ENCODE measurements around the gene CCNF.
A peak's percentile ranks its signal among the peaks of the same experiment; 100 is the strongest.

CCNF gene

GRCh38 chr16:2458887-2459646, 29.8 kb downstream of the CCNF start (continued):
- TF ChIP-seq, protein P1, sequence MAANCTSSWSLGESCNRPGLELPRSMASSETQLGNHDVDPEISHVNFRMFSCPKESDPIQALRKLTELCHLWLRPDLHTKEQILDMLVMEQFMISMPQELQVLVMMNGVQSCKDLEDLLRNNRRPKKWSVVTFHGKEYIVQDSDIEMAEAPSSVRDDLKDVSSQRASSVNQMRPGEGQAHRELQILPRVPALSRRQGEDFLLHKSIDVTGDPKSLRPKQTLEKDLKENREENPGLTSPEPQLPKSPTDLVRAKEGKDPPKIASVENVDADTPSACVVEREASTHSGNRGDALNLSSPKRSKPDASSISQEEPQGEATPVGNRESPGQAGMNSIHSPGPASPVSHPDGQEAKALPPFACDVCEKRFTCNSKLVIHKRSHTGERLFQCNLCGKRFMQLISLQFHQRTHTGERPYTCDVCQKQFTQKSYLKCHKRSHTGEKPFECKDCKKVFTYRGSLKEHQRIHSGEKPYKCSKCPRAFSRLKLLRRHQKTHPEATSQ (tag by site-specific recombination; IDR thresholded peaks at IDR 0.05) = 0 out of 2 replicates have a peak, but pooled peaks have one; percentile 15
- TF ChIP-seq ZNF37A (tag by site-specific recombination; IDR thresholded peaks at IDR 0.05) (no peak), ZNF558 (tag by site-specific recombination; IDR thresholded peaks at IDR 0.05) (no peak), ZNF155 (tag by site-specific recombination; IDR thresholded peaks at IDR 0.05) (no peak), OVOL3 (tag by site-specific recombination; IDR thresholded peaks at IDR 0.05) (no peak), ZNF16 (tag by site-specific recombination; IDR thresholded peaks at IDR 0.05; ENCODE audit: low read depth) (no peak), KLF1 (tag by site-specific recombination; IDR thresholded peaks at IDR 0.05) (peak; percentile 40; the same call in 1 of the 2 replicates), ZNF776 (tag by site-specific recombination; IDR thresholded peaks at IDR 0.05; ENCODE audit: borderline replicate concordance) (no peak), TCF7L2 (IDR thresholded peaks at IDR 0.05; ENCODE audit: borderline replicate concordance, low read depth, low read length) (no peak), ZNF548 (tag by site-specific recombination; IDR thresholded peaks at IDR 0.05) (no peak), ZBTB7A (tag by site-specific recombination; IDR thresholded peaks at IDR 0.05; ENCODE audit: low read depth) (peak; percentile 19; the same call in 1 of the 2 replicates), SETDB1 (IDR thresholded peaks at IDR 0.05; ENCODE audit: insufficient read length, low read length) (no peak), ZNF549 (tag by site-specific recombination; IDR thresholded peaks at IDR 0.05) (no peak), ZBTB49 (tag by site-specific recombination; IDR thresholded peaks at IDR 0.05; ENCODE audit: low read depth) (no peak), OSR2 (tag by site-specific recombination; IDR thresholded peaks at IDR 0.05) (peak; percentile 23; the same call in 1 of the 2 replicates), HOXC10 (CRISPR knock-in tag; IDR thresholded peaks at IDR 0.05) (no peak), ZIC2 (tag by site-specific recombination; IDR thresholded peaks at IDR 0.05) (peak; percentile 71), ZFP69B (tag by site-specific recombination; IDR thresholded peaks at IDR 0.05) (peak; percentile 66), ZNF514 (tag by site-specific recombination; IDR thresholded peaks at IDR 0.05) (no peak), GLIS1 (tag by site-specific recombination; IDR thresholded peaks at IDR 0.05) (peak; percentile 92), ZNF280C (tag by site-specific recombination; IDR thresholded peaks at IDR 0.05) (no peak), MYNN (tag by site-specific recombination; IDR thresholded peaks at IDR 0.05; ENCODE audit: borderline replicate concordance) (no peak), ZNF202 (tag by site-specific recombination; IDR thresholded peaks at IDR 0.05; ENCODE audit: borderline replicate concordance) (no peak), ZNF175 (tag by site-specific recombination; IDR thresholded peaks at IDR 0.05) (no peak)
- TF ChIP-seq, protein P2, sequence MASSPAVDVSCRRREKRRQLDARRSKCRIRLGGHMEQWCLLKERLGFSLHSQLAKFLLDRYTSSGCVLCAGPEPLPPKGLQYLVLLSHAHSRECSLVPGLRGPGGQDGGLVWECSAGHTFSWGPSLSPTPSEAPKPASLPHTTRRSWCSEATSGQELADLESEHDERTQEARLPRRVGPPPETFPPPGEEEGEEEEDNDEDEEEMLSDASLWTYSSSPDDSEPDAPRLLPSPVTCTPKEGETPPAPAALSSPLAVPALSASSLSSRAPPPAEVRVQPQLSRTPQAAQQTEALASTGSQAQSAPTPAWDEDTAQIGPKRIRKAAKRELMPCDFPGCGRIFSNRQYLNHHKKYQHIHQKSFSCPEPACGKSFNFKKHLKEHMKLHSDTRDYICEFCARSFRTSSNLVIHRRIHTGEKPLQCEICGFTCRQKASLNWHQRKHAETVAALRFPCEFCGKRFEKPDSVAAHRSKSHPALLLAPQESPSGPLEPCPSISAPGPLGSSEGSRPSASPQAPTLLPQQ (tag by site-specific recombination; IDR thresholded peaks at IDR 0.05) = peak; percentile 52; the same call in 1 of the 2 replicates
- TF ChIP-seq, protein P3, sequence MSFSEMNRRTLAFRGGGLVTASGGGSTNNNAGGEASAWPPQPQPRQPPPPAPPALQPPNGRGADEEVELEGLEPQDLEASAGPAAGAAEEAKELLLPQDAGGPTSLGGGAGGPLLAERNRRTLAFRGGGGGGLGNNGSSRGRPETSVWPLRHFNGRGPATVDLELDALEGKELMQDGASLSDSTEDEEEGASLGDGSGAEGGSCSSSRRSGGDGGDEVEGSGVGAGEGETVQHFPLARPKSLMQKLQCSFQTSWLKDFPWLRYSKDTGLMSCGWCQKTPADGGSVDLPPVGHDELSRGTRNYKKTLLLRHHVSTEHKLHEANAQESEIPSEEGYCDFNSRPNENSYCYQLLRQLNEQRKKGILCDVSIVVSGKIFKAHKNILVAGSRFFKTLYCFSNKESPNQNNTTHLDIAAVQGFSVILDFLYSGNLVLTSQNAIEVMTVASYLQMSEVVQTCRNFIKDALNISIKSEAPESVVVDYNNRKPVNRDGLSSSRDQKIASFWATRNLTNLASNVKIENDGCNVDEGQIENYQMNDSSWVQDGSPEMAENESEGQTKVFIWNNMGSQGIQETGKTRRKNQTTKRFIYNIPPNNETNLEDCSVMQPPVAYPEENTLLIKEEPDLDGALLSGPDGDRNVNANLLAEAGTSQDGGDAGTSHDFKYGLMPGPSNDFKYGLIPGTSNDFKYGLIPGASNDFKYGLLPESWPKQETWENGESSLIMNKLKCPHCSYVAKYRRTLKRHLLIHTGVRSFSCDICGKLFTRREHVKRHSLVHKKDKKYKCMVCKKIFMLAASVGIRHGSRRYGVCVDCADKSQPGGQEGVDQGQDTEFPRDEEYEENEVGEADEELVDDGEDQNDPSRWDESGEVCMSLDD (tag by site-specific recombination; IDR thresholded peaks at IDR 0.05) = no peak
- TF ChIP-seq, protein P4, sequence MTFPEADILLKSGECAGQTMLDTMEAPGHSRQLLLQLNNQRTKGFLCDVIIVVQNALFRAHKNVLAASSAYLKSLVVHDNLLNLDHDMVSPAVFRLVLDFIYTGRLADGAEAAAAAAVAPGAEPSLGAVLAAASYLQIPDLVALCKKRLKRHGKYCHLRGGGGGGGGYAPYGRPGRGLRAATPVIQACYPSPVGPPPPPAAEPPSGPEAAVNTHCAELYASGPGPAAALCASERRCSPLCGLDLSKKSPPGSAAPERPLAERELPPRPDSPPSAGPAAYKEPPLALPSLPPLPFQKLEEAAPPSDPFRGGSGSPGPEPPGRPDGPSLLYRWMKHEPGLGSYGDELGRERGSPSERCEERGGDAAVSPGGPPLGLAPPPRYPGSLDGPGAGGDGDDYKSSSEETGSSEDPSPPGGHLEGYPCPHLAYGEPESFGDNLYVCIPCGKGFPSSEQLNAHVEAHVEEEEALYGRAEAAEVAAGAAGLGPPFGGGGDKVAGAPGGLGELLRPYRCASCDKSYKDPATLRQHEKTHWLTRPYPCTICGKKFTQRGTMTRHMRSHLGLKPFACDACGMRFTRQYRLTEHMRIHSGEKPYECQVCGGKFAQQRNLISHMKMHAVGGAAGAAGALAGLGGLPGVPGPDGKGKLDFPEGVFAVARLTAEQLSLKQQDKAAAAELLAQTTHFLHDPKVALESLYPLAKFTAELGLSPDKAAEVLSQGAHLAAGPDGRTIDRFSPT (tag by site-specific recombination; IDR thresholded peaks at IDR 0.05) = peak; percentile 76

Measured in HEK293 (cell line).